ENCODE measurements around the gene FAM124A. TPM values are rescaled to one million over a fixed set of nuclear protein-coding genes. Genes with fewer than 3 reads are reported as not detected.

FAM124A gene
- total and polyA plus RNA-seq, 10 of the 15 experiments (the other 5 are each of a cell fraction or from before 2014, with no cell fraction given), result not detected

DNA sequence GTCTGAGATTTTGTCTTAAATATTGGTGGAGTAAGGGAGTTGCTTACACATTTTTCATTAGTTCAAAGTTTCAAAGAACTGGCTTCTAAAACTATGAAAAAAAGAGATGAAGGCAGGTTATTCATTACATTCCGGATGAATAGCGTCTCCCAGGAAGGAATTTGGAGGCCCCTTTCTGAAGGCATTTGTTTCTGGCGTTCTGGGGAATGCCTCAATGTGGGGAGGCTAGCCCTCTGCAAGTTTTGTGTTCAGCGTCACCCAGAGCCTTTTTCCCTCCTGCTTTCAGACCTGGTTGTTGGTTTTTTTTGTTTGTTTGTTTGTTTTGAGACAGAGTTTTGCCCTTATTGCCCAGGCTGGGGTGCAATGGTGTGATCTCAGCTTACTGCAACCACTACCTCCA lies 21.0 kb downstream of the FAM124A start:
- H3K9ac ChIP-seq (ENCODE audit: control insufficient read depth, insufficient read depth, low read length), result no peak overlapping the region
- ChIA-PET POLR2A (no interaction called here), CTCF (interaction anchor here (1.3 kb wide), 1 partner anchor 118 kb away, joined by 3 read pairs; no protein-coding TSS in a partner anchor), RAD21 (ENCODE audit: unreplicated experiment) (no interaction called here), SMC1A (ENCODE audit: uncharacterized antibody, unreplicated experiment) (no interaction called here)
- no peak for ATAC-seq
- no peak for DNase-seq (ENCODE audit: low read depth, low spot score)
- FAIRE-seq, result no peak
- no peaks in the 10 kb centered on the region for H3K9me3 ChIP-seq (replicated peaks; ENCODE audit: control insufficient read depth, insufficient read depth, low read length)
- H2AFZ ChIP-seq (ENCODE audit: control insufficient read depth, low read depth, low read length), result no peak overlapping the region
- BruUV-seq (replicated peaks), result no TSS peak
- no peaks in the 10 kb centered on the region for H3K4me1 ChIP-seq (ENCODE audit: control insufficient read depth, insufficient read depth, low read length)
- H3K79me2 ChIP-seq (ENCODE audit: control insufficient read depth, insufficient read depth, low read length), result no peaks in the 10 kb centered on the region
- no peaks in the 10 kb centered on the region for H4K20me1 ChIP-seq (ENCODE audit: control insufficient read depth, insufficient read depth)
- in situ Hi-C loops (cut with MboI) (no loop called here), intact Hi-C loops (cut with micrococcal nuclease; ENCODE audit: unreplicated experiment) (no loop called here)
- H3K4me2 ChIP-seq (ENCODE audit: control insufficient read depth, insufficient read depth), result no peak overlapping the region
- peaks cover 0 to 2% of the 10 kb centered on the region in 2 experiments; a peak in 2 of 4 replicates for H3K27me3 ChIP-seq (replicated peaks in 1 of 2; ENCODE audit: control insufficient read depth in 2 of 2, insufficient read depth in 2 of 2, low read length in 1 of 2)
- TF ChIP-seq SIN3A (IDR thresholded peaks at IDR 0.05; ENCODE audit: low read depth, low read length) (no peak), RUNX3 (IDR thresholded peaks at IDR 0.05; ENCODE audit: low read length) (no peak), GABPA (IDR thresholded peaks at IDR 0.05; ENCODE audit: low read depth) (no peak), EED (IDR thresholded peaks at IDR 0.05; ENCODE audit: low read depth) (no peak), ZNF274 (IDR thresholded peaks at IDR 0.05; ENCODE audit: insufficient read depth, insufficient read length) (no peak), IKZF2 (IDR thresholded peaks at IDR 0.05) (no peak), POLR2AphosphoS5 (IDR thresholded peaks at IDR 0.05; ENCODE audit: low read length) (no peak), YY1 (IDR thresholded peaks at IDR 0.05; ENCODE audit: low read depth, low read length) (no peak), KLF5 (IDR thresholded peaks at IDR 0.05; ENCODE audit: partially characterized antibody) (no peak), CHD4 (IDR thresholded peaks at IDR 0.05) (no peak), RAD21 (IDR thresholded peaks at IDR 0.05; ENCODE audit: insufficient read depth, low read depth, low read length) (no peak), BACH1 (IDR thresholded peaks at IDR 0.05; ENCODE audit: borderline replicate concordance) (no peak)
- TF ChIP-seq, protein P1, sequence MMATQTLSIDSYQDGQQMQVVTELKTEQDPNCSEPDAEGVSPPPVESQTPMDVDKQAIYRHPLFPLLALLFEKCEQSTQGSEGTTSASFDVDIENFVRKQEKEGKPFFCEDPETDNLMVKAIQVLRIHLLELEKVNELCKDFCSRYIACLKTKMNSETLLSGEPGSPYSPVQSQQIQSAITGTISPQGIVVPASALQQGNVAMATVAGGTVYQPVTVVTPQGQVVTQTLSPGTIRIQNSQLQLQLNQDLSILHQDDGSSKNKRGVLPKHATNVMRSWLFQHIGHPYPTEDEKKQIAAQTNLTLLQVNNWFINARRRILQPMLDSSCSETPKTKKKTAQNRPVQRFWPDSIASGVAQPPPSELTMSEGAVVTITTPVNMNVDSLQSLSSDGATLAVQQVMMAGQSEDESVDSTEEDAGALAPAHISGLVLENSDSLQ (IDR thresholded peaks at IDR 0.05), result no peak
- TF ChIP-seq, protein P2, sequence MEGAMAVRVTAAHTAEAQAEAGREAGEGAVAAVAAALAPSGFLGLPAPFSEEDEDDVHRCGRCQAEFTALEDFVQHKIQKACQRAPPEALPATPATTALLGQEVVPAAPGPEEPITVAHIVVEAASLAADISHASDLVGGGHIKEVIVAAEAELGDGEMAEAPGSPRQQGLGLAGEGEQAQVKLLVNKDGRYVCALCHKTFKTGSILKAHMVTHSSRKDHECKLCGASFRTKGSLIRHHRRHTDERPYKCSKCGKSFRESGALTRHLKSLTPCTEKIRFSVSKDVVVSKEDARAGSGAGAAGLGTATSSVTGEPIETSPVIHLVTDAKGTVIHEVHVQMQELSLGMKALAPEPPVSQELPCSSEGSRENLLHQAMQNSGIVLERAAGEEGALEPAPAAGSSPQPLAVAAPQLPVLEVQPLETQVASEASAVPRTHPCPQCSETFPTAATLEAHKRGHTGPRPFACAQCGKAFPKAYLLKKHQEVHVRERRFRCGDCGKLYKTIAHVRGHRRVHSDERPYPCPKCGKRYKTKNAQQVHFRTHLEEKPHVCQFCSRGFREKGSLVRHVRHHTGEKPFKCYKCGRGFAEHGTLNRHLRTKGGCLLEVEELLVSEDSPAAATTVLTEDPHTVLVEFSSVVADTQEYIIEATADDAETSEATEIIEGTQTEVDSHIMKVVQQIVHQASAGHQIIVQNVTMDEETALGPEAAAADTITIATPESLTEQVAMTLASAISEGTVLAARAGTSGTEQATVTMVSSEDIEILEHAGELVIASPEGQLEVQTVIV (IDR thresholded peaks at IDR 0.05; ENCODE audit: borderline replicate concordance, partially characterized antibody), result no peak
- TF ChIP-seq, protein P3, sequence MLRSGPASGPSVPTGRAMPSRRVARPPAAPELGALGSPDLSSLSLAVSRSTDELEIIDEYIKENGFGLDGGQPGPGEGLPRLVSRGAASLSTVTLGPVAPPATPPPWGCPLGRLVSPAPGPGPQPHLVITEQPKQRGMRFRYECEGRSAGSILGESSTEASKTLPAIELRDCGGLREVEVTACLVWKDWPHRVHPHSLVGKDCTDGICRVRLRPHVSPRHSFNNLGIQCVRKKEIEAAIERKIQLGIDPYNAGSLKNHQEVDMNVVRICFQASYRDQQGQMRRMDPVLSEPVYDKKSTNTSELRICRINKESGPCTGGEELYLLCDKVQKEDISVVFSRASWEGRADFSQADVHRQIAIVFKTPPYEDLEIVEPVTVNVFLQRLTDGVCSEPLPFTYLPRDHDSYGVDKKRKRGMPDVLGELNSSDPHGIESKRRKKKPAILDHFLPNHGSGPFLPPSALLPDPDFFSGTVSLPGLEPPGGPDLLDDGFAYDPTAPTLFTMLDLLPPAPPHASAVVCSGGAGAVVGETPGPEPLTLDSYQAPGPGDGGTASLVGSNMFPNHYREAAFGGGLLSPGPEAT (IDR thresholded peaks at IDR 0.05; ENCODE audit: low read depth), result no peak
- TF ChIP-seq, protein P4, sequence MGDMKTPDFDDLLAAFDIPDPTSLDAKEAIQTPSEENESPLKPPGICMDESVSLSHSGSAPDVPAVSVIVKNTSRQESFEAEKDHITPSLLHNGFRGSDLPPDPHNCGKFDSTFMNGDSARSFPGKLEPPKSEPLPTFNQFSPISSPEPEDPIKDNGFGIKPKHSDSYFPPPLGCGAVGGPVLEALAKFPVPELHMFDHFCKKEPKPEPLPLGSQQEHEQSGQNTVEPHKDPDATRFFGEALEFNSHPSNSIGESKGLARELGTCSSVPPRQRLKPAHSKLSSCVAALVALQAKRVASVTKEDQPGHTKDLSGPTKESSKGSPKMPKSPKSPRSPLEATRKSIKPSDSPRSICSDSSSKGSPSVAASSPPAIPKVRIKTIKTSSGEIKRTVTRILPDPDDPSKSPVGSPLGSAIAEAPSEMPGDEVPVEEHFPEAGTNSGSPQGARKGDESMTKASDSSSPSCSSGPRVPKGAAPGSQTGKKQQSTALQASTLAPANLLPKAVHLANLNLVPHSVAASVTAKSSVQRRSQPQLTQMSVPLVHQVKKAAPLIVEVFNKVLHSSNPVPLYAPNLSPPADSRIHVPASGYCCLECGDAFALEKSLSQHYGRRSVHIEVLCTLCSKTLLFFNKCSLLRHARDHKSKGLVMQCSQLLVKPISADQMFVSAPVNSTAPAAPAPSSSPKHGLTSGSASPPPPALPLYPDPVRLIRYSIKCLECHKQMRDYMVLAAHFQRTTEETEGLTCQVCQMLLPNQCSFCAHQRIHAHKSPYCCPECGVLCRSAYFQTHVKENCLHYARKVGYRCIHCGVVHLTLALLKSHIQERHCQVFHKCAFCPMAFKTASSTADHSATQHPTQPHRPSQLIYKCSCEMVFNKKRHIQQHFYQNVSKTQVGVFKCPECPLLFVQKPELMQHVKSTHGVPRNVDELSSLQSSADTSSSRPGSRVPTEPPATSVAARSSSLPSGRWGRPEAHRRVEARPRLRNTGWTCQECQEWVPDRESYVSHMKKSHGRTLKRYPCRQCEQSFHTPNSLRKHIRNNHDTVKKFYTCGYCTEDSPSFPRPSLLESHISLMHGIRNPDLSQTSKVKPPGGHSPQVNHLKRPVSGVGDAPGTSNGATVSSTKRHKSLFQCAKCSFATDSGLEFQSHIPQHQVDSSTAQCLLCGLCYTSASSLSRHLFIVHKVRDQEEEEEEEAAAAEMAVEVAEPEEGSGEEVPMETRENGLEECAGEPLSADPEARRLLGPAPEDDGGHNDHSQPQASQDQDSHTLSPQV (IDR thresholded peaks at IDR 0.05), result no peak
- no peaks in the 10 kb centered on the region for H3K36me3 ChIP-seq (ENCODE audit: control insufficient read depth in 2 of 2, insufficient read depth in 2 of 2, low read length in 1 of 2)
- WGBS (ENCODE audit: insufficient coverage, insufficient replicate concordance, low lambda C conversion rate, missing lambda C conversion rate), result 60% methylated on average over 4 of the region's 4 CpGs
- no peak overlapping the region for H3K27ac ChIP-seq (ENCODE audit: control insufficient read depth, insufficient read depth)
- no peak overlapping the region for H3K4me3 ChIP-seq

Data from GM12878 (cell line).